Ramos (cell line): ENCODE data around the gene CD72.
"Not testable (repeated sequence)": the region's sequence is repeated elsewhere in the genome, so short reads cannot be mapped to it uniquely, and the experiment has no call there.

ENCODE experiments used
- in situ Hi-C: fragments of 300-500 bp; cut with MboI; formaldehyde crosslinking; loops from one replicate; pipeline ENCODE4 v1.14.3; 2022; ENCODE audit warnings: low sequenced_read_pairs; ENCODE audit not compliant: unreplicated experiment

The CD72 gene

GRCh38 chr9:35651956-35652828 is 34.0 kb upstream of the CD72 start:
- in situ Hi-C loops, result loop anchor here (10.0 kb wide), 1 partner anchor 47 kb away; the partner anchor contains the start of gene TESK1

GRCh38 chr9:35650341-35651158 is 32.3 kb upstream of the CD72 start, which contains the start of gene SIT1:
SIT1 (minus strand) TSS chr9:35650931; CDS start chr9:35650853, 78 bp downstream.
- in situ Hi-C loops, result loop anchor here (10.0 kb wide), 1 partner anchor 46 kb away; the partner anchor contains the start of gene TESK1

GRCh38 chr9:35649431-35650340 is 31.5 kb upstream of the CD72 start:
- in situ Hi-C loops, result loop anchor here (10.0 kb wide), 1 partner anchor 45 kb away; the partner anchor contains the start of gene TESK1

GRCh38 chr9:35646533-35647265 is 28.5 kb upstream of the CD72 start:
- in situ Hi-C loops, result no loop called here

GRCh38 chr9:35646153-35646532 is 27.9 kb upstream of the CD72 start:
- in situ Hi-C loops, result no loop called here

GRCh38 chr9:35645736-35646135 is 27.5 kb upstream of the CD72 start:
- in situ Hi-C loops, result not testable (repeated sequence)

- in situ Hi-C loops, result no loop called here
Observed at GRCh38 chr9:35643046-35643445, 24.8 kb upstream of the CD72 start.

- in situ Hi-C loops, result not testable (repeated sequence)
Observed at GRCh38 chr9:35641478-35641877, 23.3 kb upstream of the CD72 start.

- in situ Hi-C loops, result not testable (repeated sequence)
Observed at GRCh38 chr9:35640431-35640830, 22.2 kb upstream of the CD72 start.

- in situ Hi-C loops, result no loop called here
Observed at GRCh38 chr9:35639631-35640030, 21.4 kb upstream of the CD72 start.

GRCh38 chr9:35639225-35639624 is 21.0 kb upstream of the CD72 start:
- in situ Hi-C loops, result not testable (repeated sequence)

GRCh38 chr9:35638751-35639150 is 20.5 kb upstream of the CD72 start:
- in situ Hi-C loops, result not testable (repeated sequence)

- in situ Hi-C loops, result not testable (repeated sequence)
Observed at GRCh38 chr9:35637427-35637955, 19.3 kb upstream of the CD72 start.

- in situ Hi-C loops, result not testable (repeated sequence)
Observed at GRCh38 chr9:35636877-35637246, 18.6 kb upstream of the CD72 start.

GRCh38 chr9:35636135-35636876 is 18.1 kb upstream of the CD72 start:
- in situ Hi-C loops, result no loop called here

GRCh38 chr9:35635730-35636129 is 17.5 kb upstream of the CD72 start:
- in situ Hi-C loops, result no loop called here

GRCh38 chr9:35629597-35629996 is 11.4 kb upstream of the CD72 start:
- in situ Hi-C loops, result no loop called here

GRCh38 chr9:35628389-35628991 is 10.3 kb upstream of the CD72 start:
- in situ Hi-C loops, result no loop called here
